Measurements from ENCODE around the gene TSBP1. TPM values are rescaled to one million over a fixed set of nuclear protein-coding genes. Genes with fewer than 3 reads are reported as not detected.
"Not testable (repeated sequence)": the region's sequence is repeated elsewhere in the genome, so short reads cannot be mapped to it uniquely, and the experiment has no call there.

Gene TSBP1
- total RNA-seq, 4 donors from 2014 or later, result not detected

- intact Hi-C loops (cut with DNase I; ENCODE audit: low total_unique reads) (no loop called here), in situ Hi-C loops (cut with MboI; ENCODE audit: low pct_ligation_motif_present in 1 of 4, low pct_unique_long_range_greater_than_20kb in 1 of 4, low sequenced_read_pairs in 3 of 4) (no loop called here)
- no peaks in the 10 kb centered on the region for H3K36me3 ChIP-seq
- H3K9me3 ChIP-seq, result no peaks in the 10 kb centered on the region
- no peak for TF ChIP-seq EP300 (IDR thresholded peaks at IDR 0.05; ENCODE audit: low read depth)
- no peak for TF ChIP-seq CTCF (IDR thresholded peaks at IDR 0.05)
- no peak for TF ChIP-seq POLR2A (IDR thresholded peaks at IDR 0.05)
- no peak for TF ChIP-seq POLR2AphosphoS5 (IDR thresholded peaks at IDR 0.05)
- no peak overlapping the region for H3K4me3 ChIP-seq
- no peak for DNase-seq
- no peaks in the 10 kb centered on the region for H3K4me1 ChIP-seq
- WGBS, 2 donors (ENCODE audit: low coverage in 1 of 2), result 36 to 58% methylated on average over 4 to 5 of the region's 5 CpGs
- H3K27ac ChIP-seq, result no peak overlapping the region
- peaks cover 2% of the 10 kb centered on the region for H3K27me3 ChIP-seq
Observed at GRCh38 chr6:32317541-32317940, 54.2 kb downstream of the TSBP1 start.

GRCh38 chr6:32313964-32314363 lies 57.7 kb downstream of the TSBP1 start:
- no peak overlapping the region for H3K4me3 ChIP-seq
- no peaks in the 10 kb centered on the region for H3K27me3 ChIP-seq
- TF ChIP-seq POLR2A (IDR thresholded peaks at IDR 0.05) (no peak), POLR2AphosphoS5 (IDR thresholded peaks at IDR 0.05) (no peak), CTCF (IDR thresholded peaks at IDR 0.05) (no peak), EP300 (IDR thresholded peaks at IDR 0.05; ENCODE audit: low read depth) (no peak)
- in situ Hi-C loops (cut with MboI; ENCODE audit: low pct_ligation_motif_present in 1 of 4, low pct_unique_long_range_greater_than_20kb in 1 of 4, low sequenced_read_pairs in 3 of 4), result no loop called here
- no peaks in the 10 kb centered on the region for H3K36me3 ChIP-seq
- DNase-seq, result no peak
- WGBS, 2 donors (ENCODE audit: low coverage in 1 of 2), result 83 to 96% methylated on average over 1 of the region's 1 CpG
- H3K27ac ChIP-seq, result no peak overlapping the region
- no peaks in the 10 kb centered on the region for H3K9me3 ChIP-seq
- H3K4me1 ChIP-seq, result no peaks in the 10 kb centered on the region
- intact Hi-C loops (cut with DNase I; ENCODE audit: low total_unique reads), result no loop called here

- in situ Hi-C loops (cut with MboI; ENCODE audit: low pct_ligation_motif_present in 1 of 4, low pct_unique_long_range_greater_than_20kb in 1 of 4, low sequenced_read_pairs in 3 of 4) (no loop called here), intact Hi-C loops (cut with DNase I; ENCODE audit: low total_unique reads) (no loop called here)
- TF ChIP-seq EP300 (IDR thresholded peaks at IDR 0.05; ENCODE audit: low read depth) (no peak), POLR2A (IDR thresholded peaks at IDR 0.05) (no peak), CTCF (IDR thresholded peaks at IDR 0.05) (no peak), POLR2AphosphoS5 (IDR thresholded peaks at IDR 0.05) (no peak)
- no peak overlapping the region for H3K4me3 ChIP-seq
- H3K27me3 ChIP-seq, result peaks cover 4% of the 10 kb centered on the region
- H3K4me1 ChIP-seq, result no peaks in the 10 kb centered on the region
- WGBS, 2 donors (ENCODE audit: low coverage in 1 of 2), result 45 to 46% methylated on average over 3 of the region's 3 CpGs
- no peaks in the 10 kb centered on the region for H3K9me3 ChIP-seq
- no peak overlapping the region for H3K27ac ChIP-seq
- H3K36me3 ChIP-seq, result no peaks in the 10 kb centered on the region
- no peak for DNase-seq
Observed at GRCh38 chr6:32298632-32299336, 72.9 kb downstream of the TSBP1 start.

- intact Hi-C loops (cut with DNase I; ENCODE audit: low total_unique reads); DNase-seq; H3K4me1 ChIP-seq; H3K4me3 ChIP-seq; H3K36me3 ChIP-seq; H3K9me3 ChIP-seq; in situ Hi-C loops (cut with MboI; ENCODE audit: low pct_ligation_motif_present in 1 of 4, low pct_unique_long_range_greater_than_20kb in 1 of 4, low sequenced_read_pairs in 3 of 4); H3K27me3 ChIP-seq; H3K27ac ChIP-seq: not testable (repeated sequence)
- 91 to 93% methylated on average over 3 of the region's 3 CpGs for WGBS, 2 donors (ENCODE audit: low coverage in 1 of 2)
Observed at GRCh38 chr6:32294980-32295379, 76.7 kb downstream of the TSBP1 start.

- DNase-seq, result no peak
- WGBS, 2 donors (ENCODE audit: low coverage in 1 of 2), result 84 to 93% methylated on average over 2 of the region's 2 CpGs
- Histone ChIP-seq H3K4me3 (no peak overlapping the region), H3K4me1 (no peaks in the 10 kb centered on the region), H3K27ac (no peak overlapping the region), H3K27me3 (peaks cover 4% of the 10 kb centered on the region), H3K9me3 (no peaks in the 10 kb centered on the region), H3K36me3 (no peaks in the 10 kb centered on the region)
- TF ChIP-seq CTCF (IDR thresholded peaks at IDR 0.05) (no peak), POLR2A (IDR thresholded peaks at IDR 0.05) (no peak), POLR2AphosphoS5 (IDR thresholded peaks at IDR 0.05) (no peak), EP300 (IDR thresholded peaks at IDR 0.05; ENCODE audit: low read depth) (no peak)
- intact Hi-C loops (cut with DNase I; ENCODE audit: low total_unique reads) (no loop called here), in situ Hi-C loops (cut with MboI; ENCODE audit: low pct_ligation_motif_present in 1 of 4, low pct_unique_long_range_greater_than_20kb in 1 of 4, low sequenced_read_pairs in 3 of 4) (no loop called here)
Observed at GRCh38 chr6:32294566-32294965, 77.1 kb downstream of the TSBP1 start.
